ENCODE data around the gene ELL.
A peak's percentile ranks its signal among the peaks of the same experiment; 100 is the strongest.

ELL gene

GRCh38 chr19:18487576-18488402 lies 34.1 kb downstream of the ELL start:
- peak; percentile 73 for DNase-seq

- no peak for DNase-seq
These were observed 35.1 kb downstream of the ELL start for GRCh38 chr19:18486746-18487145.

GRCh38 chr19:18484992-18485391 lies 36.9 kb downstream of the ELL start:
- no peak for DNase-seq

- DNase-seq, result no peak
These were observed 38.6 kb downstream of the ELL start for GRCh38 chr19:18483119-18483890.

- DNase-seq, result no peak
These were observed 40.2 kb downstream of the ELL start for GRCh38 chr19:18481505-18482222.

- no peak for DNase-seq
These were observed 41.7 kb downstream of the ELL start for GRCh38 chr19:18480006-18480691.

- DNase-seq, result peak; percentile 90
These were observed 43.1 kb downstream of the ELL start for GRCh38 chr19:18478545-18479311.

GRCh38 chr19:18477974-18478373 lies 43.9 kb downstream of the ELL start:
- no peak for DNase-seq

GRCh38 chr19:18477042-18477779 lies 44.7 kb downstream of the ELL start:
- no peak for DNase-seq

- no peak for DNase-seq
These were observed 45.3 kb downstream of the ELL start for GRCh38 chr19:18476507-18477041.

- no peak for DNase-seq
These were observed 46.0 kb downstream of the ELL start for GRCh38 chr19:18475762-18476331.

- DNase-seq, result no peak
These were observed 46.8 kb downstream of the ELL start for GRCh38 chr19:18475004-18475453.

GRCh38 chr19:18474366-18474887 lies 47.4 kb downstream of the ELL start:
- no peak for DNase-seq

GRCh38 chr19:18473706-18474087 lies 48.2 kb downstream of the ELL start:
- no peak for DNase-seq

- DNase-seq, result no peak
These were observed 48.7 kb downstream of the ELL start for GRCh38 chr19:18473003-18473705.

- no peak for DNase-seq
These were observed 51.1 kb downstream of the ELL start for GRCh38 chr19:18470787-18471186.

GRCh38 chr19:18469069-18469846 lies 52.6 kb downstream of the ELL start:
- peak; percentile 80 for DNase-seq

- no peak for DNase-seq
These were observed 53.4 kb downstream of the ELL start for GRCh38 chr19:18468517-18468916.

- no peak for DNase-seq
These were observed 53.9 kb downstream of the ELL start for GRCh38 chr19:18467978-18468377.

All from hematopoietic multipotent progenitor cell treated with erythropoietin and hydrocortisone succinate and interleukin-3 and kit ligand, for 4 days (in vitro differentiated cells).